ENCODE results near the gene PLEKHH2. TPM values are rescaled to one million over a fixed set of nuclear protein-coding genes. Genes with fewer than 3 reads are reported as not detected.

The PLEKHH2 gene
- total RNA-seq, 1 experiment from 2014 or later, result 3.1 TPM

- Histone ChIP-seq H3T11ph (ENCODE audit: low read length) (no peak overlapping the region), H3K79me2 (ENCODE audit: insufficient read depth, low read length) (no peaks in the 10 kb centered on the region), H4K5ac (ENCODE audit: insufficient read length, low read depth, low read length) (no peak overlapping the region), H2AFZ (ENCODE audit: low read length) (no peak overlapping the region), H4K91ac (ENCODE audit: insufficient read length, low read depth, low read length) (no peak overlapping the region), H4K20me1 (ENCODE audit: control insufficient read depth, insufficient read depth, insufficient read length) (no peaks in the 10 kb centered on the region), H3K27me3 (ENCODE audit: insufficient read depth, low read length) (no peaks in the 10 kb centered on the region), H3K4me2 (ENCODE audit: insufficient read depth, insufficient read length, low read length) (no peak overlapping the region), H2BK5ac (ENCODE audit: insufficient read length, low read length) (no peak overlapping the region), H2BK120ac (ENCODE audit: low read depth, low read length, poor library complexity, severe bottlenecking) (no peak overlapping the region), H3K9ac (ENCODE audit: extremely low read depth, insufficient read length, low read length) (no peak overlapping the region), H2BK15ac (ENCODE audit: low read depth, low read length) (no peak overlapping the region), H3K4me1 (ENCODE audit: insufficient read depth, low read length) (no peaks in the 10 kb centered on the region), H3K79me1 (ENCODE audit: insufficient read depth, low read depth, low read length, poor library complexity, severe bottlenecking) (no peaks in the 10 kb centered on the region), H3K23ac (ENCODE audit: insufficient read length, low read depth, low read length) (no peak overlapping the region), H2BK20ac (ENCODE audit: low read depth, low read length, poor library complexity, severe bottlenecking) (no peak overlapping the region), H3K14ac (ENCODE audit: insufficient read depth, low read length) (no peak overlapping the region), H3K27ac (ENCODE audit: insufficient read length, low read depth, low read length) (no peak overlapping the region), H3K56ac (ENCODE audit: insufficient read length, low read depth, low read length) (no peak overlapping the region), H3K18ac (ENCODE audit: insufficient read length, low read depth, low read length) (no peak overlapping the region), H3K4ac (ENCODE audit: low read depth, low read length) (no peak overlapping the region), H4K8ac (replicated peaks; ENCODE audit: insufficient read length, low read depth, low read length) (no peak overlapping the region), H3K9me3 (ENCODE audit: control insufficient read depth, low read depth, low read length) (no peaks in the 10 kb centered on the region), H3K23me2 (ENCODE audit: insufficient read length, low read depth, low read length, poor library complexity, severe bottlenecking) (no peaks in the 10 kb centered on the region), H2AK5ac (ENCODE audit: insufficient read length, low read length) (no peak overlapping the region), H2BK12ac (ENCODE audit: insufficient read length, low read depth, low read length) (no peak overlapping the region)
- no peaks in the 10 kb centered on the region for H3K4me1 Mint-ChIP-seq
- no peak for DNase-seq
- no peaks in the 10 kb centered on the region; the same call in 1 of the 2 replicates for H3K27me3 Mint-ChIP-seq (ENCODE audit: low read depth)
- H3K4me3 Mint-ChIP-seq, result no peak overlapping the region
- TF ChIP-seq CTCF (conservative IDR thresholded peaks at IDR 0.05), result no peak
- no peak overlapping the region for H3K27ac Mint-ChIP-seq
- no peaks in the 10 kb centered on the region for H3K36me3 Mint-ChIP-seq (ENCODE audit: insufficient read depth in 1 of 3, low read depth in 3 of 3)
- H3K9me3 Mint-ChIP-seq, result no peaks in the 10 kb centered on the region
- no CpG with 5 or more reads among the region's 10 CpGs for WGBS (ENCODE audit: extremely low coverage, insufficient read length, low lambda C conversion rate)
These were observed 17.5 kb upstream of the PLEKHH2 start for GRCh38 chr2:43619511-43619910.

Measured in H9 (cell line).